GM12878 (cell line): Measurements from ENCODE around the gene CAMK2A. TPM values are rescaled to one million over a fixed set of nuclear protein-coding genes. Genes with fewer than 3 reads are reported as not detected.
A peak's percentile ranks its signal among the peaks of the same experiment; 100 is the strongest.

ENCODE experiments used
- ATAC-seq: fragments of 200-7000 bp; cut with Tn5 transposase; 3 replicates; pipeline ENCODE4 v1.9.1; 2020; ENCODE audit warnings: mild to moderate bottlenecking, moderate library complexity
- BruUV-seq: library from RNA; stranded (reverse); fragments of 400-500 nt; replicated peaks from 2 replicates; lab custom pipeline; 2021; lab: Mats Ljungman, UMichigan
- CTCF ChIA-PET: fragments of 300-600 bp; sonication (Branson Sonifier 250); formaldehyde crosslinking; extraction: SDS; loops from one replicate; lab custom pipeline; 2021; ENCODE audit warnings: inconsistent platforms; lab: Yijun Ruan, JAX
- POLR2A ChIA-PET: fragments of 350-600 bp; formaldehyde crosslinking; extraction: SDS; loops from one replicate; lab custom pipeline; 2021; ENCODE audit warnings: inconsistent platforms; lab: Charles Lee
- RAD21 ChIA-PET: fragments of 300-600 bp; sonication (Branson Sonifier 250); formaldehyde crosslinking; loops from one replicate; lab custom pipeline; 2023; ENCODE audit warnings: antibody characterized with exemption; ENCODE audit not compliant: unreplicated experiment; lab: Charles Lee
- SMC1A ChIA-PET: fragments of 300-600 bp; sonication (Branson Sonifier 250); formaldehyde crosslinking; loops from one replicate; lab custom pipeline; 2023; ENCODE audit not compliant: unreplicated experiment, uncharacterized antibody; lab: Charles Lee
- DNase-seq: peaks from one replicate; pipeline ENCODE4 v3.0.0-alpha.2; 2011; ENCODE audit warnings: low read depth, low spot score
- FAIRE-seq: peaks from 3 replicates; lab custom pipeline; 2011; peaks lifted over from hg19 to GRCh38; lab: Jason Lieb, UNC
- H2AFZ ChIP-seq: 2 replicates; pipeline ENCODE4 v1.6.0; 2011; ENCODE audit warnings: low read depth, low read length, control low read depth; ENCODE audit not compliant: control insufficient read depth
- H3K27ac ChIP-seq: 2 replicates; pipeline ENCODE4 v1.5.1; 2011; ENCODE audit warnings: control low read depth; ENCODE audit not compliant: control insufficient read depth, insufficient read depth
- H3K27me3 ChIP-seq, 2 experiments: replicated peaks in 1 of 2; 2 replicates each; pipeline versions ENCODE4 v1.6.0 to v1.6.1; 2011; ENCODE audit warnings: low read length in 1 of 2; ENCODE audit not compliant: control insufficient read depth in 2 of 2, insufficient read depth in 2 of 2
- H3K36me3 ChIP-seq, 2 experiments: 2 replicates each; pipeline ENCODE4 v1.5.1; 2011; ENCODE audit warnings: low read length in 1 of 2; ENCODE audit not compliant: control insufficient read depth in 2 of 2, insufficient read depth in 2 of 2
- H3K4me1 ChIP-seq: 2 replicates; pipeline ENCODE4 v1.6.1; 2011; ENCODE audit warnings: mild to moderate bottlenecking, low read length, moderate library complexity, mixed read lengths; ENCODE audit not compliant: control insufficient read depth, insufficient read depth
- H3K4me2 ChIP-seq: 2 replicates; pipeline ENCODE4 v1.6.0; 2011; ENCODE audit warnings: control low read depth; ENCODE audit not compliant: control insufficient read depth, insufficient read depth
- H3K4me3 ChIP-seq: fragments of 200-600 bp; sonication (generic); 2 replicates; pipeline ENCODE4 v1.5.1; 2016
- H3K79me2 ChIP-seq: 2 replicates; pipeline ENCODE4 v1.6.0; 2011; ENCODE audit warnings: low read length; ENCODE audit not compliant: control insufficient read depth, insufficient read depth
- H3K9ac ChIP-seq: 2 replicates; pipeline ENCODE4 v1.8.0; 2011; ENCODE audit warnings: low read length, control low read depth, mixed read lengths; ENCODE audit not compliant: control insufficient read depth, insufficient read depth
- H3K9me3 ChIP-seq: replicated peaks from 3 replicates; pipeline ENCODE4 v1.5.1; 2011; ENCODE audit warnings: mild to moderate bottlenecking, low read length; ENCODE audit not compliant: control insufficient read depth, insufficient read depth
- H4K20me1 ChIP-seq: 2 replicates; pipeline ENCODE4 v1.6.0; 2011; ENCODE audit not compliant: control insufficient read depth, insufficient read depth
- DPF2 ChIP-seq: fragments of 450-650 bp; IDR thresholded peaks from 2 replicates; pipeline ENCODE4 v1.6.1; 2017; ENCODE audit warnings: mild to moderate bottlenecking
- NR2C1 ChIP-seq: fragments of 450-650 bp; IDR thresholded peaks from 2 replicates; pipeline ENCODE4 v1.6.1; 2017; ENCODE audit warnings: antibody characterized with exemption, mild to moderate bottlenecking, moderate library complexity
- WGBS: methylation state at CpG from one replicate; pipeline ENCODE4 v1.1.6; 2016; ENCODE audit warnings: low lambda C conversion rate; ENCODE audit not compliant: insufficient replicate concordance, insufficient coverage; ENCODE audit errors: missing lambda C conversion rate; 5-methylcytosine and 5-hydroxymethylcytosine counted together
- in situ Hi-C: fragments of 300-500 bp; cut with MboI; formaldehyde crosslinking; loops from 9 replicates; pipeline ENCODE4 v1.14.3; 2018; ENCODE audit warnings: mixed read lengths
- intact Hi-C: fragments of 100-400 bp; cut with micrococcal nuclease; formaldehyde crosslinking; loops from one replicate; pipeline ENCODE4 v1.14.2; 2022; ENCODE audit not compliant: unreplicated experiment
- polyA plus RNA-seq, 11 experiments: library from polyadenylated mRNA; depleted of rRNA in 4 of 11; unstranded in 6 of 11; stranded (reverse) in 5 of 11; fragments of >200 nt; fragmentation: Nextera tagmentation in 4 of 11; fragmentation: Illumina TruSeq in 1 of 11; extraction: Ambion mirVana in 4 of 11; extraction: Trizol in 1 of 11; gene quantifications; 1 replicate in 1 of 11; 2 replicates in 10 of 11; pipeline versions ENCODE4 v1.2.1 to v1.2.3, GENCODE V29; 2011 to 2016; ENCODE audit warnings: inconsistent platforms in 2 of 11, missing spikeins in 2 of 11, low read depth in 1 of 11
- total RNA-seq, 4 experiments: library from RNA; depleted of rRNA in 3 of 4; stranded (reverse); fragments of >200 nt in 3 of 4; fragmentation: Illumina TruSeq in 1 of 4; extraction: Trizol in 1 of 4; gene quantifications; 2 replicates each; pipeline versions ENCODE4 v1.2.1 to v1.2.3, GENCODE V29; 2013 to 2021
- TF ChIP-seq, protein P1 (sequence below): IDR thresholded peaks from 2 replicates; pipeline ENCODE4 v1.6.1; 2011; ENCODE audit warnings: mild to moderate bottlenecking, low read depth, low read length, moderate library complexity; ENCODE audit not compliant: insufficient replicate concordance

CAMK2A gene
- total and polyA plus RNA-seq, 10 of the 15 experiments (the other 5 are each of a cell fraction or from before 2014, with no cell fraction given) = 0.11 TPM; not detected in 9

DNA sequence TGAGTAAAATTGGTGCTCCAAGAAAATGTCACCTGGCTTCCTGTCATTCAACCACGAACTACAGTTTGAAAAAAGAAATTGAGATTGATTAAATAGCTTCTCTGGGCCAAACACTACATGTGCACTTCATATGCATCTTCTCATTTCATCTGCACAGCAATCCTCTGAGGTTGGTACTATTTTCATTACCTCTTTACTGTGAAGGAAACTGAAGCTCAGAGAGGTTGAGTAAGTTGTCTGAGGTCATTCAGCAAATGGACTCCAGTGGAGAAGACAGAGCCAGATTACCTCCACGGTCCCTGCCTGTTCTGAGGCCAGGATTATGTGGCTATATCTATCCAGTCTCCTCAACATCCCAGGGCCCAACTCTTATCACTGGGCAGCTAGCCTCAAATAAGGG, 53.3 kb downstream of the CAMK2A start (continued):
- TF ChIP-seq, protein P1, sequence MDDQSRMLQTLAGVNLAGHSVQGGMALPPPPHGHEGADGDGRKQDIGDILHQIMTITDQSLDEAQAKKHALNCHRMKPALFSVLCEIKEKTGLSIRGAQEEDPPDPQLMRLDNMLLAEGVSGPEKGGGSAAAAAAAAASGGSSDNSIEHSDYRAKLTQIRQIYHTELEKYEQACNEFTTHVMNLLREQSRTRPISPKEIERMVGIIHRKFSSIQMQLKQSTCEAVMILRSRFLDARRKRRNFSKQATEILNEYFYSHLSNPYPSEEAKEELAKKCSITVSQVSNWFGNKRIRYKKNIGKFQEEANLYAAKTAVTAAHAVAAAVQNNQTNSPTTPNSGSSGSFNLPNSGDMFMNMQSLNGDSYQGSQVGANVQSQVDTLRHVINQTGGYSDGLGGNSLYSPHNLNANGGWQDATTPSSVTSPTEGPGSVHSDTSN = no peak

DNA sequence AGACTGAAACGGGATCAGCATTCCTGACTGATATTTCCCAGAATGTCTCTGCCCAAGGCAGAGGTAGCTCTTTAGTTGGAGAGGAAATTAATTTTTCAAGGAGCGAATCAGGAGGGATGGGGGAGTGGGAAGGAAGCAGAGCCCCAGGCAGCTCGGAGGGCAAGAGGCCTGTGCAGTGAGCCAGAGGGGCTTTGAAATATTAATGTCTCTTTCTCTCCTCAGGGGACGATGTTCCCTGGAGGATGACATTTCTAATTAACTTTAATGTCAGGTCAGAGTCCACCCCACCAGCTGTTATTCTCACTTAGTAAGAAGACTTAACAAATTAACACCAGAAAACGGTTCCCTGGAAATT, 54.1 kb downstream of the CAMK2A start:
- H3K4me1 ChIP-seq = no peaks in the 10 kb centered on the region
- no peak for ATAC-seq
- no peaks in the 10 kb centered on the region for H4K20me1 ChIP-seq
- RAD21 ChIA-PET = no interaction called here
- SMC1A ChIA-PET = interaction anchor here (1.0 to 1.5 kb wide), 3 partner anchors 10 to 19 kb away, joined by 3 read pairs; no protein-coding TSS in a partner anchor
- no peaks in the 10 kb centered on the region for H3K79me2 ChIP-seq
- peak; percentile 27 for FAIRE-seq
- H3K4me3 ChIP-seq = no peak overlapping the region
- no peak overlapping the region for H3K4me2 ChIP-seq
- no peak overlapping the region for H2AFZ ChIP-seq
- TF ChIP-seq DPF2 (no peak), NR2C1 (no peak)
- no peaks in the 10 kb centered on the region for H3K36me3 ChIP-seq
- BruUV-seq = no TSS peak
- 54% methylated on average over 5 of the region's 5 CpGs for WGBS
- POLR2A ChIA-PET = no interaction called here
- H3K27ac ChIP-seq = no peak overlapping the region
- in situ Hi-C loops = no loop called here
- H3K9me3 ChIP-seq = no peaks in the 10 kb centered on the region
- H3K27me3 ChIP-seq = no peaks in the 10 kb centered on the region; a peak in 1 of 4 replicates
- CTCF ChIA-PET = interaction anchor here (1.1 kb wide), 1 partner anchor 201 kb away, joined by 3 read pairs; no protein-coding TSS in a partner anchor
- intact Hi-C loops = no loop called here
- no peak for DNase-seq
- H3K9ac ChIP-seq = no peak overlapping the region
